HCT116 (cell line): Measurements from ENCODE around the gene CFAP58. TPM values are rescaled to one million over a fixed set of nuclear protein-coding genes. Genes with fewer than 3 reads are reported as not detected.

Experiments used
- ATAC-seq: fragments of 200-7000 bp; cut with Tn5 transposase; 2 replicates; pipeline ENCODE4 v1.9.1; 2020; ENCODE audit warnings: mild to moderate bottlenecking, moderate library complexity
- BruUV-seq: library from RNA; stranded (reverse); fragments of 400-500 nt; replicated peaks from 2 replicates; lab custom pipeline; 2021; lab: Mats Ljungman, UMichigan
- CTCF ChIA-PET: fragments of 300-600 bp; sonication (Branson Sonifier 250); formaldehyde crosslinking; loops from one replicate; lab custom pipeline; 2021; ENCODE audit warnings: antibody characterized with exemption; lab: Charles Lee
- POLR2A ChIA-PET: fragments of 300-600, 350-600 bp; sonication (Branson Sonifier 250); formaldehyde crosslinking; loops from one replicate; lab custom pipeline; 2021; ENCODE audit warnings: antibody characterized with exemption; lab: Charles Lee
- RAD21 ChIA-PET, 2 experiments: fragments of 300-600 bp; sonication (Branson Sonifier 250); formaldehyde crosslinking; loops; one replicate each; lab custom pipeline; 2023; ENCODE audit warnings: low total read pairs in 2 of 2; ENCODE audit not compliant: uncharacterized antibody in 2 of 2, unreplicated experiment in 2 of 2, low non-redundant PET in 1 of 2; lab: Charles Lee
- DNase-seq: peaks from one replicate; pipeline ENCODE4 v3.0.0-alpha.2; 2010; ENCODE audit warnings: low read depth, low spot score
- H2AFZ ChIP-seq: fragments of 200-600 bp; shearing (Covaris generic), sonication (generic); 2 replicates; pipeline ENCODE4 v1.6.1; 2017; ENCODE audit warnings: low read depth, mixed run types, mixed read lengths, antibody characterized with exemption, low read length; ENCODE audit not compliant: poor library complexity, severe bottlenecking
- H3K27ac ChIP-seq: 2 replicates; pipeline ENCODE4 v1.5.1; 2012; ENCODE audit warnings: low read depth, low read length
- H3K27me3 ChIP-seq: fragments of 200-600 bp; sonication (generic); 2 replicates; pipeline ENCODE4 v1.6.1; 2016; ENCODE audit warnings: mixed run types, low read length, mixed read lengths; ENCODE audit not compliant: insufficient read depth
- H3K36me3 ChIP-seq, 2 experiments: fragments of 200-500 bp in 1 of 2; fragments of 200-600 bp in 1 of 2; sonication (Bioruptor generic) in 1 of 2; sonication (generic) in 1 of 2; 2 replicates each; pipeline versions ENCODE4 v1.5.1 to v1.6.1; 2014 to 2016; ENCODE audit warnings: low read length in 2 of 2, inconsistent platforms in 1 of 2, mixed read lengths in 1 of 2, mixed run types in 1 of 2; ENCODE audit not compliant: insufficient read depth in 2 of 2, control insufficient read depth in 1 of 2
- H3K4me1 ChIP-seq, 2 experiments: fragments of 200-600 bp in 1 of 2; sonication (generic) in 1 of 2; 2 replicates each; pipeline versions ENCODE4 v1.5.1 to v1.6.1; 2012 to 2017; ENCODE audit warnings: low read length in 2 of 2, inconsistent platforms in 1 of 2, mild to moderate bottlenecking in 1 of 2, mixed read lengths in 1 of 2, mixed run types in 1 of 2, moderate library complexity in 1 of 2; ENCODE audit not compliant: insufficient read depth in 2 of 2, control insufficient read depth in 1 of 2
- H3K4me2 ChIP-seq: fragments of 200-600 bp; sonication (generic); 2 replicates; pipeline ENCODE4 v1.6.1; 2017; ENCODE audit warnings: mixed run types, low read length, mixed read lengths
- H3K4me3 ChIP-seq, 2 experiments: fragments of 200-600 bp in 1 of 2; sonication (generic) in 1 of 2; replicated peaks in 1 of 2; 2 replicates each; pipeline ENCODE4 v1.5.1; 2011 to 2016; ENCODE audit warnings: low read length in 2 of 2, control low read depth in 1 of 2, low read depth in 1 of 2, mild to moderate bottlenecking in 1 of 2, mixed read lengths in 1 of 2, mixed run types in 1 of 2
- H3K79me2 ChIP-seq: fragments of 200-600 bp; sonication (generic); 2 replicates; pipeline ENCODE4 v1.6.1; 2017; ENCODE audit warnings: mild to moderate bottlenecking, mixed run types, low read length, moderate library complexity, mixed read lengths; ENCODE audit not compliant: insufficient read depth
- H3K9ac ChIP-seq: fragments of 200-600 bp; sonication (generic); 2 replicates; pipeline ENCODE4 v1.6.1; 2016; ENCODE audit warnings: low read length, mixed read lengths
- H3K9me2 ChIP-seq: fragments of 200-600 bp; sonication (generic), shearing (Covaris generic); 2 replicates; pipeline ENCODE4 v1.6.1; 2017; ENCODE audit warnings: mixed run types, mild to moderate bottlenecking, moderate library complexity; ENCODE audit not compliant: insufficient read depth
- H3K9me3 ChIP-seq, 2 experiments: fragments of 200-500 bp in 1 of 2; fragments of 200-600 bp in 1 of 2; sonication (Bioruptor generic) in 1 of 2; sonication (generic) in 1 of 2; 2 replicates each; pipeline ENCODE4 v1.6.1; 2014 to 2017; ENCODE audit warnings: low read length in 2 of 2, mixed read lengths in 2 of 2, inconsistent platforms in 1 of 2, low read depth in 1 of 2, mild to moderate bottlenecking in 1 of 2, mixed run types in 1 of 2, moderate library complexity in 1 of 2; ENCODE audit not compliant: control insufficient read depth in 1 of 2, insufficient read depth in 1 of 2
- H4K20me1 ChIP-seq: fragments of 200-600 bp; sonication (generic), shearing (Covaris generic); 2 replicates; pipeline ENCODE4 v1.6.1; 2017; ENCODE audit warnings: mixed run types, mild to moderate bottlenecking, moderate library complexity; ENCODE audit not compliant: insufficient read depth
- CBX3 ChIP-seq: IDR thresholded peaks from 2 replicates; pipeline ENCODE4 v1.6.1; 2012; ENCODE audit warnings: low read depth
- CEBPB ChIP-seq: IDR thresholded peaks from 2 replicates; pipeline ENCODE4 v1.6.1; 2012; ENCODE audit warnings: low read depth
- EGR1 ChIP-seq: IDR thresholded peaks from 2 replicates; pipeline ENCODE4 v1.6.1; 2012; ENCODE audit warnings: low read depth
- ELF1 ChIP-seq: IDR thresholded peaks from 2 replicates; pipeline ENCODE4 v1.6.1; 2012; ENCODE audit warnings: low read depth, borderline replicate concordance
- EZH2 ChIP-seq: fragments of 200-600 bp; sonication (generic); IDR thresholded peaks from 2 replicates; pipeline ENCODE4 v1.6.1; 2017; ENCODE audit warnings: antibody characterized with exemption, mixed run types
- EZH2phosphoT487 ChIP-seq: fragments of 200-600 bp; IDR thresholded peaks from 2 replicates; pipeline ENCODE4 v1.6.1; 2018; ENCODE audit warnings: antibody characterized with exemption, borderline replicate concordance
- FOSL1 ChIP-seq: IDR thresholded peaks from 2 replicates; pipeline ENCODE4 v1.6.1; 2012; ENCODE audit warnings: low read depth
- JUND ChIP-seq: IDR thresholded peaks from 2 replicates; pipeline ENCODE4 v1.6.1; 2012
- MAX ChIP-seq: IDR thresholded peaks from 2 replicates; pipeline ENCODE4 v1.6.1; 2012
- POLR2A ChIP-seq: IDR thresholded peaks from 2 replicates; pipeline ENCODE4 v1.7.0; 2011; ENCODE audit warnings: borderline replicate concordance; ENCODE audit not compliant: insufficient read depth, insufficient read length; ENCODE audit errors: extremely low read depth
- RAD21 ChIP-seq: IDR thresholded peaks from 2 replicates; pipeline ENCODE4 v1.6.1; 2012; ENCODE audit warnings: low read depth, mild to moderate bottlenecking
- SIN3A ChIP-seq: IDR thresholded peaks from 2 replicates; pipeline ENCODE4 v1.6.1; 2012; ENCODE audit warnings: low read depth
- SP1 ChIP-seq: IDR thresholded peaks from 2 replicates; pipeline ENCODE4 v1.6.1; 2012; ENCODE audit warnings: low read depth
- TCF7L2 ChIP-seq: IDR thresholded peaks from 2 replicates; pipeline ENCODE4 v1.7.0; 2011; ENCODE audit warnings: borderline replicate concordance, inconsistent platforms; ENCODE audit not compliant: insufficient read depth, insufficient read length; ENCODE audit errors: extremely low read depth
- YY1 ChIP-seq: IDR thresholded peaks from 2 replicates; pipeline ENCODE4 v1.6.1; 2011; ENCODE audit warnings: low read length, low read depth, moderate library complexity, mild to moderate bottlenecking; ENCODE audit not compliant: insufficient replicate concordance; ENCODE audit errors: extremely low read depth
- ZFX ChIP-seq: fragments of 450-650 bp; IDR thresholded peaks from 2 replicates; pipeline ENCODE4 v1.6.1; 2017
- intact Hi-C: fragments of 100-400 bp; cut with micrococcal nuclease; formaldehyde crosslinking; loops from 2 replicates; pipeline ENCODE4 v1.10.0; 2022
- total RNA-seq: library from RNA; stranded (reverse); gene quantifications from one replicate; pipeline ENCODE4 v1.2.1, GENCODE V29; 2021; ENCODE audit not compliant: unreplicated experiment
- TF ChIP-seq, protein P1 (sequence below): IDR thresholded peaks from 2 replicates; pipeline ENCODE4 v1.6.1; 2012; ENCODE audit warnings: low read depth
- TF ChIP-seq, protein P2 (sequence below), 3 experiments: fragments of 200-600 bp in 1 of 3; sonication (generic) in 1 of 3; IDR thresholded peaks in 2 of 3; conservative IDR thresholded peaks in 1 of 3; 2 replicates each; pipeline ENCODE4 v1.5.1; 2012 to 2017; ENCODE audit warnings: low read depth in 2 of 3, low read length in 2 of 3, antibody characterized with exemption in 1 of 3, borderline replicate concordance in 1 of 3, control low read depth in 1 of 3, mild to moderate bottlenecking in 1 of 3, mixed read lengths in 1 of 3, mixed run types in 1 of 3, moderate library complexity in 1 of 3; ENCODE audit not compliant: insufficient read depth in 1 of 3

CFAP58 gene
- total RNA-seq, 1 experiment from 2014 or later = 0.91 TPM

DNA sequence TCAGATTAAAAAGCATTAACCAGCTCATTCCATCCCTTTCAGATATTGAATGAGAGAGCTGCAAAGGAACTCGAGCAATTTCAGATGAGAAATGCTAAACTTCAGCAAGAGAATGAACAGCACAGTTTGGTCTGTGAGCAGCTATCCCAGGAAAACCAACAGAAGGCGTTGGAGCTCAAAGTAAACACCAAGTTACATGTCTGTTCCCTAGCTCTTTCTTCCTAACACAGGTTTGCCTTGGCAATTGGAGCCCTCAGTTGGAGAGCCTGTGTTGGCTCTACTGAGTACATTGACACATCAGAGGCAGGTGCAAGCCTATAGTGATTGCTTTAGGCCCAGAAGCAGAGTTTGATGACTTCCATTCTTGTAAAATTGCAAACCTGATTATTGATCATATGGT lies 14.7 kb downstream of the CFAP58 start:
- H3K9ac ChIP-seq = no peak overlapping the region
- no peak overlapping the region for H3K4me3 ChIP-seq
- H3K27me3 ChIP-seq = peaks cover 55% of the 10 kb centered on the region
- BruUV-seq = no TSS peak
- H3K9me2 ChIP-seq = no peaks in the 10 kb centered on the region
- H3K79me2 ChIP-seq = no peaks in the 10 kb centered on the region
- no peaks in the 10 kb centered on the region for H3K4me1 ChIP-seq
- H4K20me1 ChIP-seq = no peaks in the 10 kb centered on the region
- ChIA-PET RAD21 (no interaction called here), POLR2A (no interaction called here), CTCF (interaction anchor here (1.1 kb wide), 1 partner anchor 254 kb away, joined by 5 read pairs; no protein-coding TSS in a partner anchor)
- ATAC-seq (no peak), DNase-seq (no peak)
- TF ChIP-seq EZH2 (no peak), TCF7L2 (no peak), EZH2phosphoT487 (no peak), RAD21 (no peak), CBX3 (no peak), CEBPB (no peak), EGR1 (no peak), ELF1 (no peak), ZFX (no peak), MAX (no peak), SP1 (no peak), FOSL1 (no peak), POLR2A (no peak), JUND (no peak), SIN3A (no peak), YY1 (no peak)
- TF ChIP-seq, protein P1, sequence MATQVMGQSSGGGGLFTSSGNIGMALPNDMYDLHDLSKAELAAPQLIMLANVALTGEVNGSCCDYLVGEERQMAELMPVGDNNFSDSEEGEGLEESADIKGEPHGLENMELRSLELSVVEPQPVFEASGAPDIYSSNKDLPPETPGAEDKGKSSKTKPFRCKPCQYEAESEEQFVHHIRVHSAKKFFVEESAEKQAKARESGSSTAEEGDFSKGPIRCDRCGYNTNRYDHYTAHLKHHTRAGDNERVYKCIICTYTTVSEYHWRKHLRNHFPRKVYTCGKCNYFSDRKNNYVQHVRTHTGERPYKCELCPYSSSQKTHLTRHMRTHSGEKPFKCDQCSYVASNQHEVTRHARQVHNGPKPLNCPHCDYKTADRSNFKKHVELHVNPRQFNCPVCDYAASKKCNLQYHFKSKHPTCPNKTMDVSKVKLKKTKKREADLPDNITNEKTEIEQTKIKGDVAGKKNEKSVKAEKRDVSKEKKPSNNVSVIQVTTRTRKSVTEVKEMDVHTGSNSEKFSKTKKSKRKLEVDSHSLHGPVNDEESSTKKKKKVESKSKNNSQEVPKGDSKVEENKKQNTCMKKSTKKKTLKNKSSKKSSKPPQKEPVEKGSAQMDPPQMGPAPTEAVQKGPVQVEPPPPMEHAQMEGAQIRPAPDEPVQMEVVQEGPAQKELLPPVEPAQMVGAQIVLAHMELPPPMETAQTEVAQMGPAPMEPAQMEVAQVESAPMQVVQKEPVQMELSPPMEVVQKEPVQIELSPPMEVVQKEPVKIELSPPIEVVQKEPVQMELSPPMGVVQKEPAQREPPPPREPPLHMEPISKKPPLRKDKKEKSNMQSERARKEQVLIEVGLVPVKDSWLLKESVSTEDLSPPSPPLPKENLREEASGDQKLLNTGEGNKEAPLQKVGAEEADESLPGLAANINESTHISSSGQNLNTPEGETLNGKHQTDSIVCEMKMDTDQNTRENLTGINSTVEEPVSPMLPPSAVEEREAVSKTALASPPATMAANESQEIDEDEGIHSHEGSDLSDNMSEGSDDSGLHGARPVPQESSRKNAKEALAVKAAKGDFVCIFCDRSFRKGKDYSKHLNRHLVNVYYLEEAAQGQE = no peak
- TF ChIP-seq, protein P2, sequence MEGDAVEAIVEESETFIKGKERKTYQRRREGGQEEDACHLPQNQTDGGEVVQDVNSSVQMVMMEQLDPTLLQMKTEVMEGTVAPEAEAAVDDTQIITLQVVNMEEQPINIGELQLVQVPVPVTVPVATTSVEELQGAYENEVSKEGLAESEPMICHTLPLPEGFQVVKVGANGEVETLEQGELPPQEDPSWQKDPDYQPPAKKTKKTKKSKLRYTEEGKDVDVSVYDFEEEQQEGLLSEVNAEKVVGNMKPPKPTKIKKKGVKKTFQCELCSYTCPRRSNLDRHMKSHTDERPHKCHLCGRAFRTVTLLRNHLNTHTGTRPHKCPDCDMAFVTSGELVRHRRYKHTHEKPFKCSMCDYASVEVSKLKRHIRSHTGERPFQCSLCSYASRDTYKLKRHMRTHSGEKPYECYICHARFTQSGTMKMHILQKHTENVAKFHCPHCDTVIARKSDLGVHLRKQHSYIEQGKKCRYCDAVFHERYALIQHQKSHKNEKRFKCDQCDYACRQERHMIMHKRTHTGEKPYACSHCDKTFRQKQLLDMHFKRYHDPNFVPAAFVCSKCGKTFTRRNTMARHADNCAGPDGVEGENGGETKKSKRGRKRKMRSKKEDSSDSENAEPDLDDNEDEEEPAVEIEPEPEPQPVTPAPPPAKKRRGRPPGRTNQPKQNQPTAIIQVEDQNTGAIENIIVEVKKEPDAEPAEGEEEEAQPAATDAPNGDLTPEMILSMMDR (IDR thresholded peaks at IDR 0.05 in 2 of 3, conservative IDR thresholded peaks at IDR 0.05 in 1 of 3; ENCODE audit: borderline replicate concordance in 1 of 3, insufficient read depth in 1 of 3, low read depth in 2 of 3, low read length in 2 of 3) = no peak
- intact Hi-C loops = no loop called here
- 0 out of 4 replicates have a peak, but pooled peaks cover 0 to 4% of the 10 kb centered on the region in 2 experiments for H3K9me3 ChIP-seq
- H3K27ac ChIP-seq = no peak overlapping the region
- no peak overlapping the region for H3K4me2 ChIP-seq
- H2AFZ ChIP-seq = no peak overlapping the region
- H3K36me3 ChIP-seq = no peaks in the 10 kb centered on the region
